Kidney (tissue), 14 donors: ENCODE results near the gene NOS2. TPM values are rescaled to one million over a fixed set of nuclear protein-coding genes. Genes with fewer than 3 reads are reported as not detected.
"Not testable (repeated sequence)": the region's sequence is repeated elsewhere in the genome, so short reads cannot be mapped to it uniquely, and the experiment has no call there.

Experiments used
- DNase-seq, 5 donors: peaks; one replicate each; pipeline ENCODE4 v3.0.0-alpha.2; 2013 to 2020
- FAIRE-seq: peaks from 2 replicates; lab custom pipeline; 2012; peaks lifted over from hg19 to GRCh38; lab: Jason Lieb, UNC
- H3K27ac ChIP-seq, 2 donors: one replicate each; pipeline ENCODE4 v1.7.0; 2013; ENCODE audit warnings: low read depth in 2 of 2, low read length in 2 of 2, inconsistent platforms in 1 of 2
- H3K27me3 ChIP-seq: one replicate; pipeline ENCODE4 v1.7.1; 2013; ENCODE audit warnings: low read length, inconsistent platforms; ENCODE audit not compliant: control insufficient read depth, insufficient read depth
- H3K36me3 ChIP-seq, 3 donors: one replicate each; pipeline versions ENCODE4 v1.7.0 to v1.7.1; 2013; ENCODE audit warnings: low read length in 3 of 3, control low read depth in 1 of 3, inconsistent platforms in 1 of 3; ENCODE audit not compliant: insufficient read depth in 3 of 3, control insufficient read depth in 2 of 3
- H3K4me1 ChIP-seq, 3 donors: one replicate each; pipeline versions ENCODE4 v1.7.0 to v1.7.1; 2013; ENCODE audit warnings: low read length in 3 of 3, inconsistent platforms in 1 of 3, low read depth in 1 of 3; ENCODE audit not compliant: control insufficient read depth in 2 of 3, insufficient read depth in 2 of 3
- H3K4me3 ChIP-seq, 3 donors: one replicate each; pipeline versions ENCODE4 v1.7.0 to v1.8.1; 2013; ENCODE audit warnings: low read length in 3 of 3, control low read depth in 1 of 3, inconsistent platforms in 1 of 3
- H3K9ac ChIP-seq, 3 donors: one replicate each; pipeline versions ENCODE4 v1.7.0 to v1.7.1; 2013; ENCODE audit warnings: low read length in 3 of 3, control low read depth in 1 of 3, inconsistent platforms in 1 of 3
- H3K9me3 ChIP-seq, 3 donors: one replicate each; pipeline versions ENCODE4 v1.7.0 to v1.7.1; 2013; ENCODE audit warnings: low read length in 3 of 3, control low read depth in 1 of 3, inconsistent platforms in 1 of 3; ENCODE audit not compliant: control insufficient read depth in 2 of 3, insufficient read depth in 1 of 3
- intact Hi-C: fragments of 100-400 bp; cut with DNase I; formaldehyde crosslinking; loops from one replicate; pipeline ENCODE4 v1.11.1; 2022
- polyA plus RNA-seq: library from polyadenylated mRNA; stranded (reverse); fragments of 350-450 nt; fragmentation: Illumina TruSeq; extraction: RNeasy Lipid Tissue Mini Kit (QIAGEN cat#74804); gene quantifications from one replicate; pipeline ENCODE4 v1.2.3, GENCODE V29; 2014; ENCODE audit warnings: low read depth, low replicate concordance; ENCODE audit not compliant: insufficient read depth
- total RNA-seq: library from RNA; stranded (reverse); fragmentation: NEBNext Ultra II Directional; extraction: Animal tissue kit (Norgen Biotek cat#: 25700); gene quantifications from one replicate; pipeline ENCODE4 v1.2.1, GENCODE V29; 2021
- TF ChIP-seq, protein P1 (sequence below): IDR thresholded peaks from 3 replicates; pipeline ENCODE4 v1.5.1; 2012; ENCODE audit warnings: mild to moderate bottlenecking, moderate library complexity, borderline replicate concordance; ENCODE audit not compliant: insufficient read depth; ENCODE audit errors: extremely low read depth
- donor health status: control.
- donor health status: control.
- donor health status: control.
- donor health status: control.
- donor health status: control.
- donor health status: DM: yes; HTN: yes; CAD: no.
- donor health status: Normal renal cell carcinoma (clear cell type).

NOS2 gene
- total and polyA plus RNA-seq, 2 donors from 2014 or later: 0.37 to 0.57 TPM

DNA sequence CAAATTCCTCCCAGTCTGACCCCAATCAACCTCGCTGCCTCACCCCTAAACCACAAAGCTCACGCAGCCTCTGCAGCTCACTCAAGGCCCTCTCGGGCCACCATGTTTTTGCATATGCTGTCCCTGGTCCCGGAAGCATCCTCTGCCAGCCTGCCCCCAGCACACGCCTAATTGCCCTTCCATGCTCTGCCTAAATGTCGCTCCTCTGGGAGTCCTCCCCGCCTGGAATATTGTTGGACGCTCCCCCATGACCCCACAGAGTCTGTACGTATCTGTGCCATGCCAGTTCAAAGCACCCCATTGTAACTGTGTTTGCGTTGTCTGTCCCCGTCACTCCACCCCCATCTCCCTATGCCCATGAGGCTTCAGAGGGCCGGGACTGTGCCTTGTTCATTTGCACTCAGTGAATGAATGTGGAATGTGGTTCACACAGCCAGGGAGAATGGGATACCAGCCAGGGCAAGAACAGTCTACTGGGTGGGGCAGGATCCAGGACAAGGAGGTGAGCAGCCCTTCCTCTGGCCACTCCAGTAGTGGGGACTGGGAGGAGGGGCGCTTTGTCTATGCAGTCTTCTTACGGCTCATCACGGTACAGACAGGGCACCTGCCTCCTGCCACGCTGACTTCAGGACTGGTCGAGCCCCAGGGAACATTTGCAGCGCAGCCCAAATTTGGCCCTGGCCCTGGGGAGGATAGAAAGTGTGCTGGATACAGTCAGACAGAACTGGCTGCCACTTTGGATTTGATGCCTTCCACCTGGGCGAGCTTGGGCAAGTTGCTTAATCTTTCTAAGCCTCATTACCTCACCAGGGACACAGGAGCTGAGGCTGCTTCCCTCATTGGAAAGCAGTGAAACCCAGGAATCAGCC lies 48.5 kb downstream of the NOS2 start:
- H3K27me3 ChIP-seq: no peaks in the 10 kb centered on the region
- no peaks in the 10 kb centered on the region for H3K9me3 ChIP-seq
- H3K36me3 ChIP-seq: no peaks in the 10 kb centered on the region
- intact Hi-C loops: no loop called here
- no peak overlapping the region for H3K9ac ChIP-seq
- H3K4me3 ChIP-seq: no peak overlapping the region
- no peak for FAIRE-seq
- TF ChIP-seq, protein P1, sequence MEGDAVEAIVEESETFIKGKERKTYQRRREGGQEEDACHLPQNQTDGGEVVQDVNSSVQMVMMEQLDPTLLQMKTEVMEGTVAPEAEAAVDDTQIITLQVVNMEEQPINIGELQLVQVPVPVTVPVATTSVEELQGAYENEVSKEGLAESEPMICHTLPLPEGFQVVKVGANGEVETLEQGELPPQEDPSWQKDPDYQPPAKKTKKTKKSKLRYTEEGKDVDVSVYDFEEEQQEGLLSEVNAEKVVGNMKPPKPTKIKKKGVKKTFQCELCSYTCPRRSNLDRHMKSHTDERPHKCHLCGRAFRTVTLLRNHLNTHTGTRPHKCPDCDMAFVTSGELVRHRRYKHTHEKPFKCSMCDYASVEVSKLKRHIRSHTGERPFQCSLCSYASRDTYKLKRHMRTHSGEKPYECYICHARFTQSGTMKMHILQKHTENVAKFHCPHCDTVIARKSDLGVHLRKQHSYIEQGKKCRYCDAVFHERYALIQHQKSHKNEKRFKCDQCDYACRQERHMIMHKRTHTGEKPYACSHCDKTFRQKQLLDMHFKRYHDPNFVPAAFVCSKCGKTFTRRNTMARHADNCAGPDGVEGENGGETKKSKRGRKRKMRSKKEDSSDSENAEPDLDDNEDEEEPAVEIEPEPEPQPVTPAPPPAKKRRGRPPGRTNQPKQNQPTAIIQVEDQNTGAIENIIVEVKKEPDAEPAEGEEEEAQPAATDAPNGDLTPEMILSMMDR: no peak
- H3K4me1 ChIP-seq: no peaks in the 10 kb centered on the region
- no peak overlapping the region for H3K27ac ChIP-seq
- peak in 1 of 5 donors; percentile 58 for DNase-seq

DNA sequence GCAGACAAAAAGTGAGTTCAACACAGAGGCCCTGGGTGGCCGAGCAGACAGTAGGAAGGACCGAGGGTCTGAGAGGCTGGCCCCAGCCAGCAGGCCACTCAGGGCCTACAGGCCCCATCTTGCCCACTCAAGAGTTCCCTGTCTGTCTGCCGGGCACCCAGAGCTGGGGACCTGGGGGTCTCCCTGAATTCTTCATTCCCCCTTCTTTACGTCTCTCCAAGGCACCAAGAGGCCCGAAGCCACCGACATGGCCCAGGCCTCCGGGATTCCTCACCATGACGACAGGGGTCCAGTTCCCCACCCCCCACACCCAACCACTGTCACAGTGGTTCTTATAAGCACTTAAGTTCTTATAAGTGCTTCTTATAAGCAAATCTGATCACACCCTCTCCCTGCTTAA lies 49.2 kb downstream of the NOS2 start:
- peak in 1 of 5 donors; percentile 47 for DNase-seq
- no peak for FAIRE-seq
- intact Hi-C loops: no loop called here

DNA sequence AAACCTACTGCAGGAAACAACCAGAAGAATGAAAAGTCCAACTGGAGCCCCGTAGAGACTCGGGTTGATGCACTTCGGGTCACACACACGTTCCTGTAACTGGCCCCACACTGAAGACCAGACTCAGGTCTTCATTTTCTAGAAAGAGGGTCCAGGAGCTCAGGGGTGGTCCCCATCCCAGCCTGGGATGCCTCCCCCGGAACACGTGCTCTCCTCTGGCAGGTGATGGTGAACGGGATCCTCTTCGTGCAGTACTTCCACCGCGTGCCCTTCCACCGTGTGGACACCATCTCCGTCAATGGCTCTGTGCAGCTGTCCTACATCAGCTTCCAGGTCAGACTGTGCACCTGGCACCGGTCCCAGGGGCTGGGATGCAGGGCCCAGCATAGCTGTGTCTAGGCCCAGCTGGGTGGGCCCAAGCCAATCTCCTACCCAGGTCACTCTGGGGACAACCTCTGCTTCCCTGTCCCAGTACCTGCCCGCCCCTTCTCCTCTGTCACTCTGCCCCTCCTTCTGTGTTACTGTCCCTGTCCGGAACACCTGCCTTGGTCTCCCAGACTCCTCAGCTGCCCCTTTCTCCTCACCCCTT lies 50.7 kb downstream of the NOS2 start:
- peak in 1 of 5 donors; percentile 47 for DNase-seq
- H3K9me3 ChIP-seq, H3K4me1 ChIP-seq, FAIRE-seq, intact Hi-C loops, H3K27ac ChIP-seq, H3K9ac ChIP-seq, H3K4me3 ChIP-seq, H3K27me3 ChIP-seq, H3K36me3 ChIP-seq: not testable (repeated sequence)

More for the DNA sequence above, 49.2 kb downstream of the NOS2 start:
- no peaks in the 10 kb centered on the region for H3K9me3 ChIP-seq
- no peaks in the 10 kb centered on the region for H3K27me3 ChIP-seq
- H3K36me3 ChIP-seq: no peaks in the 10 kb centered on the region
- TF ChIP-seq, protein P1: no peak
- H3K4me1 ChIP-seq: no peaks in the 10 kb centered on the region
- no peak overlapping the region for H3K4me3 ChIP-seq
- H3K9ac ChIP-seq: no peak overlapping the region
- H3K27ac ChIP-seq: no peak overlapping the region

DNA sequence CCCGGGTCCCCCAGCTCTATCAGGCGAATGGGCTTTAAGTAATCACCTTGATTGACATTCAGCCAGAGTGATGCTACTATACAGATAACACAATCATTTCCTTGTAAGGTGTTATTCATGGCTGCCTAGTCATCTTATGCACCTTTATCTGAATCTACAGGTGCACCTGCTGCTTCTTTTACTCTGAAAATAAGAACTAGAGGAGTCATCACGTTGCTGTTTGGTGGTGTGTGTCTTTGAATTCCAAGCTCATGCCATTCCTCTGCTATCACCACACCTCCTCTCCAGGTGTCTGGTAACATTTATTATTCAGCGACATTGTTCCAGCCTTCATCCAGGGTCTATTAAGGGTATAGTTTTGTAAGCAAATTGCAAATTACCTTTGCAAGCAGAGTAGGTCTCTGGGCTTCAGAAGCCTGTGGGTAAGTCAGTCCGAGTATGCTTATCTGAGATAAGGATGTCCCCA lies 51.9 kb downstream of the NOS2 start:
- H3K27me3 ChIP-seq: no peaks in the 10 kb centered on the region
- no peaks in the 10 kb centered on the region for H3K9me3 ChIP-seq
- H3K36me3 ChIP-seq: no peaks in the 10 kb centered on the region
- no peak overlapping the region for H3K27ac ChIP-seq
- no peak overlapping the region for H3K9ac ChIP-seq
- no peak overlapping the region for H3K4me3 ChIP-seq
- TF ChIP-seq, protein P1: no peak
- DNase-seq: no peak
- H3K4me1 ChIP-seq: no peaks in the 10 kb centered on the region
- no peak for FAIRE-seq
- intact Hi-C loops: no loop called here
